ENCODE measurements around the gene DNAH14.

Gene DNAH14

GRCh38 chr1:225406976-225407725 lies 477.7 kb downstream of the DNAH14 start:
- DNase-seq (ENCODE audit: low spot score) = no peak

- no peak for DNase-seq (ENCODE audit: low spot score)
Measured at GRCh38 chr1:225407755-225408154, 478.3 kb downstream of the DNAH14 start.

GRCh38 chr1:225408249-225408648 lies 478.8 kb downstream of the DNAH14 start:
- no peak for DNase-seq (ENCODE audit: low spot score)

- DNase-seq (ENCODE audit: low spot score) = no peak
Measured at GRCh38 chr1:225409051-225409450, 479.6 kb downstream of the DNAH14 start.

GRCh38 chr1:225410036-225410435 lies 480.6 kb downstream of the DNAH14 start:
- no peak for DNase-seq (ENCODE audit: low spot score)

GRCh38 chr1:225412321-225412720 lies 482.8 kb downstream of the DNAH14 start:
- DNase-seq (ENCODE audit: low spot score) = no peak

- DNase-seq (ENCODE audit: low spot score) = no peak
Measured at GRCh38 chr1:225412803-225413351, 483.4 kb downstream of the DNAH14 start.

- DNase-seq (ENCODE audit: low spot score) = no peak
Measured at GRCh38 chr1:225413708-225414375, 484.4 kb downstream of the DNAH14 start.

GRCh38 chr1:225415307-225415706 lies 485.8 kb downstream of the DNAH14 start:
- no peak for DNase-seq (ENCODE audit: low spot score)

- DNase-seq (ENCODE audit: low spot score) = no peak
Measured at GRCh38 chr1:225415967-225416745, 486.7 kb downstream of the DNAH14 start.

GRCh38 chr1:225418059-225418458 lies 488.6 kb downstream of the DNAH14 start:
- no peak for DNase-seq (ENCODE audit: low spot score)

GRCh38 chr1:225418598-225418997 lies 489.1 kb downstream of the DNAH14 start:
- DNase-seq (ENCODE audit: low spot score) = no peak

GRCh38 chr1:225422031-225422605 lies 492.6 kb downstream of the DNAH14 start:
- no peak for DNase-seq (ENCODE audit: low spot score)

- DNase-seq (ENCODE audit: low spot score) = no peak
Measured at GRCh38 chr1:225422795-225423517, 493.5 kb downstream of the DNAH14 start.

- no peak for DNase-seq (ENCODE audit: low spot score)
Measured at GRCh38 chr1:225423518-225423855, 494.0 kb downstream of the DNAH14 start.

GRCh38 chr1:225424562-225425200 lies 495.2 kb downstream of the DNAH14 start:
- no peak for DNase-seq (ENCODE audit: low spot score)

GRCh38 chr1:225425201-225425786 lies 495.8 kb downstream of the DNAH14 start:
- DNase-seq (ENCODE audit: low spot score) = no peak

GRCh38 chr1:225426395-225427234 lies 497.1 kb downstream of the DNAH14 start:
- peak; percentile 24 for DNase-seq (ENCODE audit: low spot score)

- DNase-seq (ENCODE audit: low spot score) = peak; percentile 38
Measured at GRCh38 chr1:225427235-225428067, 498.0 kb downstream of the DNAH14 start, which contains the start of gene LBR. Gene LBR, minus strand, starts transcription at chr1:225428038. Its CDS starts 3,963 bp downstream, at chr1:225424075.

Data from Ammon's horn (tissue), 1 donor.